Cortex of kidney (tissue), 1 donor: ENCODE data around the gene IDH3A.

Experiments
- DNase-seq: peaks from one replicate; lab custom pipeline; 2025; lab: John Stamatoyannopoulos, UW

IDH3A gene

GRCh38 chr15:78149068-78149804 lies at the start of gene IDH3A:
IDH3A (plus strand) TSS chr15:78149362; CDS start chr15:78149404, 42 bp downstream.
- peak; percentile 50 for DNase-seq

- DNase-seq = no peak
These were observed 48.3 kb upstream of the IDH3A start for GRCh38 chr15:78100886-78101285.

GRCh38 chr15:78101423-78102105 lies 47.6 kb upstream of the IDH3A start:
- no peak for DNase-seq

- no peak for DNase-seq
These were observed 47.0 kb upstream of the IDH3A start for GRCh38 chr15:78102211-78102610.

GRCh38 chr15:78102741-78103140 lies 46.4 kb upstream of the IDH3A start:
- DNase-seq = no peak

GRCh38 chr15:78103406-78104118 lies 45.6 kb upstream of the IDH3A start:
- no peak for DNase-seq

- no peak for DNase-seq
These were observed 45.1 kb upstream of the IDH3A start for GRCh38 chr15:78104119-78104479.

- DNase-seq = no peak
These were observed 44.3 kb upstream of the IDH3A start for GRCh38 chr15:78104566-78105475.

- no peak for DNase-seq
These were observed 43.5 kb upstream of the IDH3A start for GRCh38 chr15:78105476-78106241.

- DNase-seq = no peak
These were observed 41.7 kb upstream of the IDH3A start for GRCh38 chr15:78107471-78107870.

- no peak for DNase-seq
These were observed 40.7 kb upstream of the IDH3A start for GRCh38 chr15:78108300-78109084.

GRCh38 chr15:78109156-78109555 lies 40.0 kb upstream of the IDH3A start:
- DNase-seq = no peak

GRCh38 chr15:78110096-78110495 lies 39.1 kb upstream of the IDH3A start:
- DNase-seq = no peak

GRCh38 chr15:78110916-78111475 lies 38.2 kb upstream of the IDH3A start:
- no peak for DNase-seq

- DNase-seq = no peak
These were observed 37.4 kb upstream of the IDH3A start for GRCh38 chr15:78111788-78112187.

GRCh38 chr15:78112551-78112950 lies 36.6 kb upstream of the IDH3A start:
- no peak for DNase-seq

- no peak for DNase-seq
These were observed 28.6 kb upstream of the IDH3A start for GRCh38 chr15:78120523-78120922.

- no peak for DNase-seq
These were observed 23.9 kb upstream of the IDH3A start for GRCh38 chr15:78125267-78125666.

GRCh38 chr15:78127882-78128281 lies 21.3 kb upstream of the IDH3A start:
- no peak for DNase-seq
